Loucy (cell line): ENCODE data around the gene PROM2.

Source experiments
- EZH2phosphoT487 ChIP-seq: fragments of 200-600 bp; IDR thresholded peaks from 2 replicates; pipeline ENCODE4 v1.6.1; 2018; ENCODE audit warnings: antibody characterized with exemption, mild to moderate bottlenecking, moderate library complexity, borderline replicate concordance
- TF ChIP-seq, protein P1 (sequence below): fragments of 200-600 bp; sonication (generic); conservative IDR thresholded peaks from 2 replicates; pipeline ENCODE4 v1.5.1; 2014; ENCODE audit warnings: mild to moderate bottlenecking, antibody characterized with exemption, low read length

DNA sequence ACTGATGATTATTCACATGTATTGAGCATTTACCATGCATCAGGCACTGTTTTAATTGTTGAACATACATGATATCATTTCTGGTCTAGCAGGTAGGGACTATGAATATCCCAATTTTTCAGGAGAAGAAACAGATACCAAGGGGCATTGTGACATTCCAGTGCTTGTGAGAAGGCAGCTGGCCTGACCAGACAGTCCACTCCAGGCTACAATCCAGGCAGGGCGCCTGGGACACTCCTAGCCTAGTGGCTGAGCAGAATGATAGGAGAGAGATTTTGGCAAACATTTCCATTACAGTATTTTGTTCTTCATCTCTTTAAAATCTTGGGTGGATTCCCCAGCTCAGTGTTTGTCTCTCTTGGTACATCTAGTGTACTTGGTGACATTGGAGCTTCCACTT is 42.0 kb upstream of the PROM2 start:
- TF ChIP-seq, protein P1, sequence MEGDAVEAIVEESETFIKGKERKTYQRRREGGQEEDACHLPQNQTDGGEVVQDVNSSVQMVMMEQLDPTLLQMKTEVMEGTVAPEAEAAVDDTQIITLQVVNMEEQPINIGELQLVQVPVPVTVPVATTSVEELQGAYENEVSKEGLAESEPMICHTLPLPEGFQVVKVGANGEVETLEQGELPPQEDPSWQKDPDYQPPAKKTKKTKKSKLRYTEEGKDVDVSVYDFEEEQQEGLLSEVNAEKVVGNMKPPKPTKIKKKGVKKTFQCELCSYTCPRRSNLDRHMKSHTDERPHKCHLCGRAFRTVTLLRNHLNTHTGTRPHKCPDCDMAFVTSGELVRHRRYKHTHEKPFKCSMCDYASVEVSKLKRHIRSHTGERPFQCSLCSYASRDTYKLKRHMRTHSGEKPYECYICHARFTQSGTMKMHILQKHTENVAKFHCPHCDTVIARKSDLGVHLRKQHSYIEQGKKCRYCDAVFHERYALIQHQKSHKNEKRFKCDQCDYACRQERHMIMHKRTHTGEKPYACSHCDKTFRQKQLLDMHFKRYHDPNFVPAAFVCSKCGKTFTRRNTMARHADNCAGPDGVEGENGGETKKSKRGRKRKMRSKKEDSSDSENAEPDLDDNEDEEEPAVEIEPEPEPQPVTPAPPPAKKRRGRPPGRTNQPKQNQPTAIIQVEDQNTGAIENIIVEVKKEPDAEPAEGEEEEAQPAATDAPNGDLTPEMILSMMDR: no peak
- TF ChIP-seq EZH2phosphoT487: no peak
